ENCODE measurements around the gene SDR9C7. TPM values are rescaled to one million over a fixed set of nuclear protein-coding genes. Genes with fewer than 3 reads are reported as not detected.

The SDR9C7 gene
- total RNA-seq, 8 experiments from 2014 or later: 0.18 to 0.24 (median 0.23) TPM; not detected in 4

- no peak overlapping the region for H3K27ac ChIP-seq
- H3K4me3 ChIP-seq: no peak overlapping the region
- peak in 1 of 8 experiments; percentile 24 for ATAC-seq (replicated peaks in 6 of 8)
- peaks cover 0 to 7% of the 10 kb centered on the region in 2 donors for H3K4me1 ChIP-seq (replicated peaks in 1 of 2)
- in situ Hi-C loops (cut with MboI; ENCODE audit: low pct_unique_long_range_greater_than_20kb in 2 of 9, low sequenced_read_pairs in 9 of 9, unreplicated experiment in 9 of 9): no loop called here
- WGBS, 10 experiments: 0 to 100% (median 45%) methylated on average over 1 of the region's 1 CpG; no CpG with 5 or more reads in 3 of the 10 experiments
These were observed 56.8 kb downstream of the SDR9C7 start for GRCh38 chr12:56877195-56878009.

GRCh38 chr12:56874821-56875220 lies 59.4 kb downstream of the SDR9C7 start:
- no peak overlapping the region for H3K4me3 ChIP-seq
- in situ Hi-C loops (cut with MboI; ENCODE audit: low pct_unique_long_range_greater_than_20kb in 2 of 9, low sequenced_read_pairs in 9 of 9, unreplicated experiment in 9 of 9): no loop called here
- no peak overlapping the region for H3K27ac ChIP-seq
- peaks cover 0 to 7% of the 10 kb centered on the region in 2 donors for H3K4me1 ChIP-seq (replicated peaks in 1 of 2)
- ATAC-seq (replicated peaks in 6 of 8): no peak
- WGBS, 10 experiments: 0 to 80% (median 38%) methylated on average over 1 of the region's 1 CpG; no CpG with 5 or more reads in 5 of the 10 experiments

GRCh38 chr12:56873382-56873781 lies 60.8 kb downstream of the SDR9C7 start:
- H3K4me1 ChIP-seq (replicated peaks in 1 of 2): peaks cover 0 to 7% of the 10 kb centered on the region in 2 donors
- ATAC-seq (replicated peaks in 6 of 8): peak in 1 of 8 experiments; percentile 35
- WGBS, 10 experiments: 0 to 100% (median 57%) methylated on average over 1 of the region's 1 CpG; no CpG with 5 or more reads in 3 of the 10 experiments
- no peak overlapping the region for H3K27ac ChIP-seq
- in situ Hi-C loops (cut with MboI; ENCODE audit: low pct_unique_long_range_greater_than_20kb in 2 of 9, low sequenced_read_pairs in 9 of 9, unreplicated experiment in 9 of 9): no loop called here
- no peak overlapping the region for H3K4me3 ChIP-seq

Other genes with a start within 250 kb of the SDR9C7 start
- gene PTGES3, start 246.1 kb downstream of the SDR9C7 start, total RNA-seq: 100 to 1,000 TPM; 145 to 328 (median 187) TPM
- gene NACA, start 209.1 kb downstream of the SDR9C7 start, total RNA-seq: 1,000 to 10,000 TPM; 1,543 to 3,132 (median 1,968) TPM
- gene PRIM1, start 182.1 kb downstream of the SDR9C7 start, total RNA-seq: 10 to 100 TPM in 6 of 8 experiments, 1 to 10 TPM in 2; 2.7 to 33.1 (median 18.7) TPM
- 1 to 10 TPM in 4 of 8 experiments, under 1 TPM in 4; 0.43 to 7.8 (median 0.96) TPM for gene HSD17B6, start 171.1 kb downstream of the SDR9C7 start, total RNA-seq
- 1 to 10 TPM in 2 of 8 experiments, under 1 TPM in 6; 0.14 to 1.7 (median 0.43) TPM for gene RDH16, start 23.2 kb upstream of the SDR9C7 start, total RNA-seq
- gene ZBTB39, start 72.1 kb upstream of the SDR9C7 start, total RNA-seq: 10 to 100 TPM in 3 of 8 experiments, 1 to 10 TPM in 5; 4.4 to 17.8 (median 9.3) TPM
- gene TAC3, start 82.1 kb upstream of the SDR9C7 start, total RNA-seq: 10 to 100 TPM in 1 of 8 experiments, 1 to 10 TPM in 2, not detected in 5; 2.4 to 11.2 (median 3.6) TPM
- under 1 TPM in 4 of 8 experiments, not detected in 4; 0.31 to 0.67 (median 0.34) TPM for gene MYO1A, start 115.7 kb upstream of the SDR9C7 start, total RNA-seq
- gene NEMP1, start 144.4 kb upstream of the SDR9C7 start, total RNA-seq: 10 to 100 TPM in 3 of 8 experiments, 1 to 10 TPM in 5; 3.7 to 19.8 (median 6.4) TPM
- 10 to 100 TPM; 13.4 to 41.1 (median 24.0) TPM for gene NAB2, start 154.7 kb upstream of the SDR9C7 start, total RNA-seq
- gene STAT6, start 177.0 kb upstream of the SDR9C7 start, total RNA-seq: 100 to 1,000 TPM in 2 of 8 experiments, 10 to 100 TPM in 2, 1 to 10 TPM in 4; 1.6 to 126 (median 13.3) TPM
- gene LRP1, start 194.1 kb upstream of the SDR9C7 start, total RNA-seq: 100 to 1,000 TPM in 2 of 8 experiments, 10 to 100 TPM in 6; 36.6 to 182 (median 55.3) TPM
- gene LRP1-AS, start 213.2 kb upstream of the SDR9C7 start, total RNA-seq: under 1 TPM in 5 of 8 experiments, not detected in 3; 0.57 to 0.81 (median 0.71) TPM

All from motor neuron (in vitro differentiated cells).